Muscle layer of duodenum (tissue), 2 donors: Measurements from ENCODE around the gene FRMPD2.

Experiments used
- H3K27ac ChIP-seq: one replicate; pipeline ENCODE4 v1.7.0; 2013; ENCODE audit warnings: mild to moderate bottlenecking, low read length
- H3K27me3 ChIP-seq: one replicate; pipeline ENCODE4 v1.7.0; 2013; ENCODE audit warnings: low read depth, mild to moderate bottlenecking, control low read depth, low read length
- H3K36me3 ChIP-seq, 2 donors: one replicate each; pipeline ENCODE4 v1.7.0; 2013; ENCODE audit warnings: low read length in 2 of 2, control low read depth in 1 of 2, mild to moderate bottlenecking in 1 of 2; ENCODE audit not compliant: insufficient read depth in 2 of 2, control insufficient read depth in 1 of 2
- H3K4me1 ChIP-seq, 2 donors: one replicate each; pipeline ENCODE4 v1.7.0; 2013; ENCODE audit warnings: low read length in 2 of 2, mild to moderate bottlenecking in 2 of 2, control low read depth in 1 of 2, moderate library complexity in 1 of 2; ENCODE audit not compliant: insufficient read depth in 2 of 2, control insufficient read depth in 1 of 2
- H3K4me3 ChIP-seq, 2 donors: one replicate each; pipeline ENCODE4 v1.7.0; 2013; ENCODE audit warnings: low read length in 2 of 2, low read depth in 1 of 2, mild to moderate bottlenecking in 1 of 2
- H3K9me3 ChIP-seq, 2 donors: one replicate each; pipeline ENCODE4 v1.7.0; 2013; ENCODE audit warnings: low read length in 2 of 2, control low read depth in 1 of 2, mild to moderate bottlenecking in 1 of 2; ENCODE audit not compliant: control insufficient read depth in 1 of 2
- donor health status: healthy.

Gene FRMPD2

GRCh38 chr10:48274636-48275035 lies at the start of gene FRMPD2:
Gene FRMPD2, minus strand, starts transcription at chr10:48274696. Its CDS starts 129 bp downstream, at chr10:48274567.
- Histone ChIP-seq H3K4me3 (no peak within 1 kb of the TSS), H3K4me1 (no peaks in the 10 kb centered on the region), H3K27me3 (no peaks in the 10 kb centered on the region), H3K36me3 (no peaks in the 10 kb centered on the region), H3K9me3 (no peaks in the 10 kb centered on the region), H3K27ac (no peak within 1 kb of the TSS)

- Histone ChIP-seq H3K4me1 (no peaks in the 10 kb centered on the region), H3K4me3 (no peak overlapping the region), H3K27me3 (no peaks in the 10 kb centered on the region)
Measured at GRCh38 chr10:48322017-48322416, 47.5 kb upstream of the FRMPD2 start.

GRCh38 chr10:48317321-48317990 lies 43.0 kb upstream of the FRMPD2 start:
- Histone ChIP-seq H3K4me1 (no peaks in the 10 kb centered on the region), H3K27me3 (no peaks in the 10 kb centered on the region), H3K9me3 (no peaks in the 10 kb centered on the region), H3K36me3 (no peaks in the 10 kb centered on the region), H3K4me3 (no peak overlapping the region), H3K27ac (no peak overlapping the region)

More at GRCh38 chr10:48322017-48322416, 47.5 kb upstream of the FRMPD2 start:
- Histone ChIP-seq H3K27ac (no peak overlapping the region), H3K9me3 (no peaks in the 10 kb centered on the region), H3K36me3 (no peaks in the 10 kb centered on the region)

DNA sequence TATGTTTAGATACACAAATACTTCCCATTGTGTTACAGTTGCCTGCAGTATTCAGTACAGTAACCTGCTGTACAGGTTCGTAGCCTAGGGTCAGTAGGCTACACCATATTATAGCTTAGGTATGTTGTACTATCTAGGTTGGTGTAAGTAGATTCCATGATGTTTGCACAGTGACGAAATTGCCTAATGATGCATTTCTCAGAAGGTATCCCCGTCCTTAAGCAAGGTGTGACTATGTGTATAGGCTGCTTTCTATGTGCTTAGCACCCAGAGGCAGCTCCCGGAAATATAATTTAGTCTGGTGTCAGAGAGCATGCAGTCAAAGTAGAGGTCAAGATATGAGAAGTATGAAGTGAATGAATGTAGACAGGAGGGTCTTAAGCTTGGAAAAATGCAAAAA lies 41.7 kb upstream of the FRMPD2 start:
- no peaks in the 10 kb centered on the region for H3K4me1 ChIP-seq
- no peaks in the 10 kb centered on the region for H3K9me3 ChIP-seq
- no peaks in the 10 kb centered on the region for H3K27me3 ChIP-seq
- H3K4me3 ChIP-seq: no peak overlapping the region
- no peak overlapping the region for H3K27ac ChIP-seq
- no peaks in the 10 kb centered on the region for H3K36me3 ChIP-seq

DNA sequence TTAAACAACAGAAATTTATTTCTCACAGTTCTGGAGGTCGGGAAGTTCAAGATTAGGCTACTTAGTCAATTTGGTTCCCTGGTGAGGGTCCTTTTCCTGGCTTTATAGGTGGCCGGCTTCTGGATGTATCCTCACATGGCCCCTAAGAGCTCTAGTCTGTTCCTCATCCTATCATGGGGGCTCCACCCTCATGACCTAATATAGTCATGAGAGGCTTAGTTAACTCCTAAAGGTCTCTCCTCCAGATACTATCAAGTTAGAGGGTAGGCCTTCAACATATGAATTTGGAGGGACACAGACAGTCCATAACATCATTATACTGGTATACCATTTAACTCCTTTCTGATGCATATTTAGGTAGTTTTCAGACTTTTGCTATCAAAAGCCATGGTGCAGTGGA lies 39.6 kb upstream of the FRMPD2 start:
- H3K27me3 ChIP-seq: no peaks in the 10 kb centered on the region
- H3K4me1 ChIP-seq: peaks cover 0 to 8% of the 10 kb centered on the region in 2 donors

DNA sequence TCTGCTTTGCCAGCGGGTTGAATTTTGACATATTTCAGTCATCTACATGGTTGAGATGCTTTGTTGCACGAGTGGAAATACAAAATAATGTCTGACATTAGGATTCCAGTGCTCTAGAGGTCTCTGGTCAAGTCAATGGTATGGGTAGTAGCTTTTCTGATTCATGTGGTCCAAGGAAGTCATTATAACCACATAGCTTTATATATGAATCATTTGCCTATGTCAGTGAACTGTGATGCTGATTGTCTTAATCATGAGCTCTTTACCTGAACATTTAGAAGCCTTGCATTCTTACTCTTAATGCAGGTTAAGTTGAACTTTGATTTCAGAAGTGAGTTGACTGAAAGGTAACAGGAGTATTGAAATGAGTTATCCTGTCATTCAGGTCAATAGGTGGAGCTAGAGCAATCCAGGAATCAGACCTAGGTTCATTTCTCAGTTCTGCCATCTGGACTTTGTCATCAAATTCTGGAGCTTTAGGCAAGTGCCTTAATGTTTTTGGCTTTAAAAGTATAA lies 35.3 kb upstream of the FRMPD2 start:
- Histone ChIP-seq H3K9me3 (no peaks in the 10 kb centered on the region), H3K27me3 (no peaks in the 10 kb centered on the region), H3K36me3 (no peaks in the 10 kb centered on the region), H3K4me3 (no peak overlapping the region), H3K27ac (no peak overlapping the region), H3K4me1 (peaks cover 8 to 16% of the 10 kb centered on the region in 2 donors)

More for the DNA sequence above, 39.6 kb upstream of the FRMPD2 start:
- no peak overlapping the region for H3K27ac ChIP-seq
- H3K9me3 ChIP-seq: no peaks in the 10 kb centered on the region
- no peaks in the 10 kb centered on the region for H3K36me3 ChIP-seq
- H3K4me3 ChIP-seq: no peak overlapping the region

DNA sequence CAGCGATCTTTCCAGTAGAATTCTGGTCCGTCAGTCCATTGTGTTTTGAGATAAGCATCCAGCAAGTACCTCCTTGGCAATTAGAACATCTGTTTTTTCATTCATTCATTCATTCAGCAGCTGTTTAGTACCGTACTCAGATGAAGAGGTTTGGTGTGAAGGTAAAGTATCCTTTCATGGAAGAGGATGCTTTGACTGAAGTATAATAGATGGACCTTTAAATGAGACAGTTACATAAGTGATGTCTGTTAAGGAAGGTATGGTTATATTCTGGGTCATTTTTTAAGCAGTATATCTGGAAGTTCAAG lies 33.2 kb upstream of the FRMPD2 start:
- H3K27me3 ChIP-seq: no peaks in the 10 kb centered on the region
- H3K9me3 ChIP-seq: no peaks in the 10 kb centered on the region
- peak overlapping the region; percentile 65 for H3K27ac ChIP-seq
- peaks cover 8 to 16% of the 10 kb centered on the region in 2 donors for H3K4me1 ChIP-seq
- H3K36me3 ChIP-seq: no peaks in the 10 kb centered on the region
- peak overlapping the region; percentile 72 to 78 for H3K4me3 ChIP-seq

- peak overlapping the region; percentile 65 for H3K27ac ChIP-seq
- H3K27me3 ChIP-seq: no peaks in the 10 kb centered on the region
- no peaks in the 10 kb centered on the region for H3K9me3 ChIP-seq
- peak overlapping the region; percentile 72 to 78 for H3K4me3 ChIP-seq
- H3K36me3 ChIP-seq: no peaks in the 10 kb centered on the region
- H3K4me1 ChIP-seq: peaks cover 8 to 16% of the 10 kb centered on the region in 2 donors
Measured at GRCh38 chr10:48306870-48307710, 32.6 kb upstream of the FRMPD2 start.

DNA sequence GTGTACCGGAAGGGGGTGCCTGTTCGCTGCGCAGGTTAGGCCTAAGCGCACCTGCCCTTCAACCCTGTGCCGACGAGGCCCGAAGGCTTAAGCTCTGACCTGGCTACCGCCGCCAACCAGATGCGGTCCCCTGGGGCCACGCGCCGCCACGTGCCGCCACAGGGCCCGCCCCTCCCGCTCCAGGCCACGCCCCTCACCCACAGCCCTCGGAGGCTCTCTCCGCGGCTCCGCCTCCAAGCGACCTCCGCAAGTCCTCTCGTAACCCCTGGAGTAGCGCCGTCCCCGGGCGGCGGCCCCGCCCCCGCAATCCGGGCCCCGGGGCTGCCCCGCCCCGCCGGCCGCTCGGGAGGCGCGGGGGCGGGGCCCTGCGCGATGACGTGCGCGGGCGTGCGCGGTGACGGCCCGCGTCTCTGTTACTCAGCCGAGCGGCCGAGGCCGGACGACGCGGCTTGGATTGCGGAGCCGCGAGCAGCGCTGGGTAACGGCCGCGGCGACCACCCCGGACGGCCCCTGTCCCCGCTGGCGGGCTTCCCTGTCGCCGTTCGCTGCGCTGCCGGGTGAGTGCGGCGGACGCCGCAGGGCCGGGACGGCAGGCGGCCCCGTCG lies 31.9 kb upstream of the FRMPD2 start, which contains the start of gene MAPK8:
Gene MAPK8, plus strand, starts transcription at position 413 of the 605 bp plus-strand sequence. CDS start 94,984 bp downstream, outside the sequence.
- no peaks in the 10 kb centered on the region for H3K27me3 ChIP-seq
- H3K9me3 ChIP-seq: no peaks in the 10 kb centered on the region
- H3K4me3 ChIP-seq: peak within 1 kb of the TSS; percentile 72 to 78
- H3K27ac ChIP-seq: peak within 1 kb of the TSS; percentile 65
- peaks cover 8 to 16% of the 10 kb centered on the region in 2 donors for H3K4me1 ChIP-seq
- no peaks in the 10 kb centered on the region for H3K36me3 ChIP-seq

DNA sequence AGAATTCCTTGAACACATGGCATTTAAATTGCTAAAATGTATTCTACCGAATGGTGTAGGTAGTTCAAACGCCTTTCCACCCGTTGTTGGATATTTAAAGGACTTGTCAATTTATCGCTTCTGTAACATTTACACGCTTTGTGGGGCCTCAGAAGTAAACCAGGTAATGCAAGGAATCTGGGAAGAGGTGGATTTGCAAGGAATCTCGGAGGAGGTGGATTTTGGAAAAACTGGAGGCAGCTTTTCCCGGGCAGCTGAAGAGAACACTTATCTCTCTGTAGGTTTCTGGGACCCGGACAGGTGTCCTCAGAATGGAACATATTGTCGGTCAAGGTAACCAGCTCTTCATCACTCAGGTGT lies 31.4 kb upstream of the FRMPD2 start:
- peaks cover 8 to 16% of the 10 kb centered on the region in 2 donors for H3K4me1 ChIP-seq
- no peaks in the 10 kb centered on the region for H3K36me3 ChIP-seq
- no peak overlapping the region for H3K27ac ChIP-seq
- H3K27me3 ChIP-seq: no peaks in the 10 kb centered on the region
- no peaks in the 10 kb centered on the region for H3K9me3 ChIP-seq
- H3K4me3 ChIP-seq: peak overlapping the region; percentile 52 to 78
